COLO668 (cell line): ENCODE measurements around the gene DDX17.
"Not testable (repeated sequence)": the region's sequence is repeated elsewhere in the genome, so short reads cannot be mapped to it uniquely, and the experiment has no call there.

Experiments used
- DNase-seq: peaks from one replicate; lab custom pipeline; 2025; ENCODE audit not compliant: unreplicated experiment; lab: John Stamatoyannopoulos, UW

Gene DDX17

DNA sequence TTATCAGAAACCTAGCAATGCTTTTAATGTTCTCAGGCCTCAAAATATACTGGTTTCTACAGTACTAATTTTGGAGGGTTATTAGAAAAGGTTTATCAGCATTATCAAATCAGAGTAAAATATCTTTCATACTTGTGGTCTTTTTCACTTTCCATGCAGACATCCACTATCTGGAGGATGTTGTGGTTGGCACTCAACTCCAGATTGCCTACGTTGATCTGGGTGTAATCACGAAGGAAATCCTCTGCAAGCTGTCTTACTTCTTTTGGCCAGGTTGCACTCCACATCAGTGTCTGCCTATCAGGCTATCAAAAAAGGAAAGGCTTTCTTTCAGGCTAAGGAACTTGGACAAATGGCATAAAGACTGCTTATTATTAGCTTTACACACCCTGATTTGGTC, 11.6 kb downstream of the DDX17 start:
- DNase-seq = no peak

- no peak for DNase-seq
Observed at GRCh38 chr22:38491707-38492348, 14.3 kb downstream of the DDX17 start.

GRCh38 chr22:38490915-38491314, 15.2 kb downstream of the DDX17 start:
- no peak for DNase-seq

GRCh38 chr22:38490475-38490874, 15.6 kb downstream of the DDX17 start:
- no peak for DNase-seq

DNA sequence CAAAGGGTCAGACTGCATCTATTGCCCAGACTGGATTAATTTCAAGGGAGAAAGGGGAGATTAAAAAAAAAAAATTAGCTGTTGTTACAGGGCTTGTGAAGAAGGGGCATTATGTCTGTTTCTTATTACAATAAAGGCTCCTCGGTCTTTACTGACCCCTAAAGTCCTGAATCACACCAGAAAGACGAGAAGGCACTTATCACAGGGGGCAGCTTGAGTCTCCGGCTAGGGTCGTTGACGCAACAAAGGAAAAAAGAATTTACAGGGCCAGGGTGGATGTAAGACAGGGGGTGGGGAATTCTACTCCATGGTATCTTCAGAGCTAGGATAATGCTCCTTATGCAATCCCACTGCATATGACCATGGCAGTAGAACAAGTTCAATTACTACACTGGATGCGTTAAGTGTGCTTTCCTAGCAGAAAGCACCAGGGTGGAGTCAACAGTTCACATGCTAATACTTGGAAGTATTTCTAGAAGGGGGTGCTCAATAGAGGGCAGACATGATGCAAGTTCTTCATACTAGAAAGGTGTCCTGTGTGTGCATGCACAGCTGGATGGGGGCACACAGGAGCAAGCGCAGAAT, 16.5 kb downstream of the DDX17 start:
- no peak for DNase-seq

DNA sequence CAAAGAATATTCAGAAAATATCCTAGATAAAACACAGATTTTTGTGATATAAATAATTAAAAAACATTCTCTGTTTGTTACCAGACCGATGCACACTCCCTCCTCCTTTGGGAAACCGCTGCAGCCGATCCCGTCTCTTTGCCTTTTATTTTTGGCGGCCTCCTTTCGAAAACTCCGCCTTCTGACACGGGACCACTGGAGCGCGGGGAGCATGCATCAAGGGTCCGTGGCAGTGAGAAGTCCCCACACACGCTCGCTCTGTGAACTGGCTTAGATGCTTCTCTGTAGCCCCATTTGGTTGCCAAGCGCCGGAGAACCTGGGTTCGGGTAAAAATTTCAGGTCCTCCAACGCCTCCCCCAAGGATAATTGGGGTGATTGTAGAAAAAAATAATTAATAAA, 17.0 kb downstream of the DDX17 start:
- DNase-seq = no peak

GRCh38 chr22:38487946-38488345, 18.2 kb downstream of the DDX17 start:
- no peak for DNase-seq

- no peak for DNase-seq
Observed at GRCh38 chr22:38485783-38486182, 20.3 kb downstream of the DDX17 start.

DNA sequence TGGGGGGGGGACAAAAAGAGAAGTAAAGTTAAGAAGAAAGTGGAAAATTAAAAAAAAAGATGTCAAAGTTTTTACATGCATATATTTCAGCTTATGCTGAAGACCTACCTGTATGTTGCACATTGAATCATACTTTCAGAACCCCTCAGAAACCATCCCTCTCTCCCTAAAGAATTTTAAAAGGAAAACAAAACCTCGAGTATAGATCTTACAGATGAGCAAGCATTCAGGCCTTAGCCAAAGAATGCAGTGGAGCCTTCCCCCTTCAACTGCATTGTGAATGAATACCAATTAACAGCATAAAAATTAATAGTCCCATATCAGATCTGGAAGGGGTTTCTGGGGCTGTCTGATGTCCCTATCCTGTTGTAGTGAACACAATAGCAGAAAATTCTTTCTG, 21.9 kb downstream of the DDX17 start:
- no peak for DNase-seq

GRCh38 chr22:38482662-38483308, 23.3 kb downstream of the DDX17 start:
- no peak for DNase-seq

DNA sequence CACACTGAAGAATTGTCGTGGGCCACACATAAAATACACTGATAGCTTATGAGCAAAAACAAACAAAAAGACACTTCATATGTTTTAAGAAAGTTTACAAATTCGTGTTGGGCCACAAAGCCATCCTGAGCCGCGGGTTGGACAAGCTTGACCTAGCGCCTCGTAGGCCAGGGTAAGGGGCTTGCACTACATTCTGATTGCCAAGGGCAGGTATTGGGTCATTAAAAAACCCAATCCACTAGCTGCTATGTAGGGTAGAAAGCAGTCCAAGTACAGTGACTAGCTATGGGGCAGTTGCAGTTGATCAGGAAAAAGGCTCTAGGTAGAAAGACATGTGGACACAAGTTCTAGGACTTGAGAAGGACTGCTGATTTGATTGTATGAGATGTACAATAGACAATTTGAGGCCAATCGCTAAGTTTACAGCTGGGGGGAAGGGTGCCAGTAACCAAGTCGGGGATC, 24.2 kb downstream of the DDX17 start:
- DNase-seq = no peak

- DNase-seq = no peak
Observed at GRCh38 chr22:38481162-38481870, 24.8 kb downstream of the DDX17 start.

- DNase-seq = no peak
Observed at GRCh38 chr22:38479096-38479837, 26.8 kb downstream of the DDX17 start.

GRCh38 chr22:38477585-38477984, 28.5 kb downstream of the DDX17 start:
- no peak for DNase-seq

- no peak for DNase-seq
Observed at GRCh38 chr22:38474003-38474607, 32.0 kb downstream of the DDX17 start.

DNA sequence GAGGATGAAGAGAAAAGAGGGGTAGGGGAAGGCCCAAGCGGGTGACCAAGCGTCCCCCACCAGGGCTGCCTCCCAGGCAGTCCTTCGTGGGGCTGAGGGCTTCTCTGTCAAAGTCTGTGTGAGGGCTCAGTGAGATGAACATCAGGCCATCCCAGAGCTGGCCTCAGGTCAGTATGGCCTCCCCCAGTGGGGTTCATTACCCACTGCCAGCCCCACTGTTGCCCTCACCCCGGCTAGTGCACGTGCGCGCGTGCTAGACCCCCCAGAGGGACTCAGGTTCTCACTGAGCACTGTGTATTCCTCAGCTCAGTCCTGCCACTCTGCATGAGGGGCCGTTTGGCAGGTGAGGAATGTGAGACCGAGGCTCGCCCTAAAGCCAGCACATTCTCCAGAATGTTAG, 34.9 kb downstream of the DDX17 start:
- DNase-seq = no peak

DNA sequence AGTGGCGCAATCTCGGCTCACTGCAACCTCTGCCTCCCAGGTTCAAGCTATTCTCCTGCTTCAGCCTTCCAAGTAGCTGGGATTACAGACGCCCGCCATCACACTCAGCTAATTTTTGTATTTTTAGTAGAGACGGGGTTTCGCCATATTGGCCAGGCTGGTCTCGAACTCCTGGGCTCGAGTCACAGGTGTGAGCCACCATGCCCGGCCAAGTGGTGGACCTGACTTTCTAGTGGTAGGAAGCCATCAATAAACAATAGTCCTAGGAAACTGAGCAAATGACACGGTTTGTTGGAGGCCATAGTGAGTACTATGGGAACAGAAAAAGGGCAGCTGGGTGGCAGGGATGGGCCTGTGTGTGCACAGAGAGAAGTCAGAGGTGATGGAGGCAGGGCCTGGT, 35.9 kb downstream of the DDX17 start:
- DNase-seq = not testable (repeated sequence)

- no peak for DNase-seq
Observed at GRCh38 chr22:38469306-38469781, 36.8 kb downstream of the DDX17 start.

GRCh38 chr22:38468443-38469305, 37.4 kb downstream of the DDX17 start:
- no peak for DNase-seq
